Epithelial cell of prostate (primary cell): Measurements from ENCODE around the gene ARHGEF35.
"Not testable (repeated sequence)": the region's sequence is repeated elsewhere in the genome, so short reads cannot be mapped to it uniquely, and the experiment has no call there.

Experiments used
- DNase-seq: peaks from one replicate; pipeline ENCODE4 v3.0.0-alpha.2; 2011; ENCODE audit warnings: low read depth, low spot score
- H3K27ac ChIP-seq: fragments of 450-650 bp; 2 replicates; pipeline ENCODE4 v1.5.1; 2017; ENCODE audit warnings: mild to moderate bottlenecking

ARHGEF35 gene

DNA sequence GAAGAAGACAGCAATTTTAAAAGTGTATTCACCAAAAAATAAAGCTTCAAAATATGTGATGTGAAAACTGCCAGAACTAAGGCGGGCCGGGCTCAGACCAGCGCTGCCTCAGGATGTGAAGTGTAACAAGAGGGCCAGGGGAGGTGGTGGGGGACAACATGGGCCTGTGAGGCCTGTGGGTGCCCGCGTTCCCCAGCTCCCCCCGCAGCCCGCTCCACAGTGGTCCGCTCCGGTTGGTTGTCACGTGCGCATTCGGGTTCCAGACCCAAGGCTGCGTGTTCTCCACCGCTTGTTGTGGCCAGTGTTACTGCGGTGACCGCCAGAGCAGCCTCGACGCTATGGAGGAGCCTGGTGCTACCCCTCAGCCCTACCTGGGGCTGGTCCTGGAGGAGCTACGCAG, 12.5 kb downstream of the ARHGEF35 start, which contains the start of gene CTAGE4:
Gene CTAGE4, plus strand, starts transcription at position 301 of the 400 bp plus-strand sequence. Its CDS starts 38 bp downstream, at position 339.
- H3K27ac ChIP-seq, DNase-seq: not testable (repeated sequence)

DNA sequence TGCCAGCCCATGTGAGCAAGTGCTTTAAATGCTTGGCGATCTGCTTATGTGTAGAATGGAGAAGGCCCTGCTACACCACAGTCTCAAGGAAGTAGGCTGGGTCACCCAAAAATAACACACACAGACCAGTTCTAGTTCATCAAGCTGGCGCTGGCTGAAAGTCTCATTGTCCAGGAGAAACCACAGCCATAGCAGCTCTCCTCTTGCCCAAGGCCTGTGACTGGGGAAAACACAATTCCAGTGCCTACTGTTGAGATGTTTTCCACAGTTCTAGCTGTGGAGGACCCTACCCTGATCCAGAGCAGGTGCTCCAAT, 16.5 kb downstream of the ARHGEF35 start:
- not testable (repeated sequence) for DNase-seq, H3K27ac ChIP-seq

DNA sequence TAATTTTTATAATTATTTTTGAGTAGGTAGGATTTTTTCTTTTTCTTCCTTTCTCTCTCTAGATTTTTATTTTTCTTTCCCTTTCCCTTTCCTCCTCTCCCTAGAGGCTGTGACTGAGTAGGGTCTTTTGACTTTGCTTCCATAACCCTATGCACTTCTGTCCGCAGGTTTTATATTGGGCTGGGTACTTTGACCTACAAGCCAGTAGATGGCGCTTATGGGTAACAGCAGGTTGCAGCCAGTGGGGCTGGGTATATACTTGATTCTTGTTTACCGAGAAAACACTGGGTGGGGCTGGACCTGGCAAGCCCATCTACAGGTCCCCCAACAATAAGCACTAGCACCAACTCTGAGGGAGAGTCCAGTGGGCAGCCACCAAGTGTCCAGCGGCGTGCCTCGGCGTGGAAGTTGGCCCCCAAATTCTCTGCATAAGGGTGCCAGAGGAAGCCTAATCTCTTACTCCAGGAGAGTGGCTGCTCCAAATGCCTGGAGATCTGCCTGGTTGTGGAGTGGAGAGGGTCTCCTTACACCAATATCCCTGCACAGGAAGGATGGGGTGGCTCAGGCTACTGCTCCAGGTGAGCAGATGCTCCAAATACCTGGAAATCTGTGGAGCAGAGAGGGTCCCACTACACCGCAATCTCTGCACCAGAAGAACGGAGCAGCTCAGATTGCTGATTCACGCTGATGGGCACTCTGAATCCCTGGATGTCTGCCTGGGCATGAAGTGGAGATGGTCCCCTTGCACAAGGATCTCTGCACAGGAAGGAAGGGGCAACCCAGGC, 17.1 kb downstream of the ARHGEF35 start:
- not testable (repeated sequence) for H3K27ac ChIP-seq, DNase-seq

DNA sequence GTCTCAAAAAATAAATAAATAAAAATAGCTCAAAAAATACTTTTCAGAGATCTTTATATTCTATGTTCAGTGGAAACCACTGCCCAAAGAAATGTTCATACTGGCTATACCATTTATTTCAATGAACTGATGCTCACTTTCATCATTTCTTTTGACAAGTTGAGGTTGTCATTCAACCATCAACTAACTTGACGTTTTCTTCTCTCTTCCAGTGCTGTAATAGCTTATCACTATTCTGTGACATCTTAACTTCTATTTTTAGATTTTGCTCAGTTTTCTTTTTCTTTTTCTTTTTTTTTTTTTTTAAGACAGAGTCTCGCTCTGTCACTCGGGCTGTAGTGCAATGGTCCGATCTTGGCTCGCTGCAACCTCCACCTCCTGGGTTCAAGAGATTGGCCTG, 21.0 kb downstream of the ARHGEF35 start:
- no peak overlapping the region for H3K27ac ChIP-seq

DNA sequence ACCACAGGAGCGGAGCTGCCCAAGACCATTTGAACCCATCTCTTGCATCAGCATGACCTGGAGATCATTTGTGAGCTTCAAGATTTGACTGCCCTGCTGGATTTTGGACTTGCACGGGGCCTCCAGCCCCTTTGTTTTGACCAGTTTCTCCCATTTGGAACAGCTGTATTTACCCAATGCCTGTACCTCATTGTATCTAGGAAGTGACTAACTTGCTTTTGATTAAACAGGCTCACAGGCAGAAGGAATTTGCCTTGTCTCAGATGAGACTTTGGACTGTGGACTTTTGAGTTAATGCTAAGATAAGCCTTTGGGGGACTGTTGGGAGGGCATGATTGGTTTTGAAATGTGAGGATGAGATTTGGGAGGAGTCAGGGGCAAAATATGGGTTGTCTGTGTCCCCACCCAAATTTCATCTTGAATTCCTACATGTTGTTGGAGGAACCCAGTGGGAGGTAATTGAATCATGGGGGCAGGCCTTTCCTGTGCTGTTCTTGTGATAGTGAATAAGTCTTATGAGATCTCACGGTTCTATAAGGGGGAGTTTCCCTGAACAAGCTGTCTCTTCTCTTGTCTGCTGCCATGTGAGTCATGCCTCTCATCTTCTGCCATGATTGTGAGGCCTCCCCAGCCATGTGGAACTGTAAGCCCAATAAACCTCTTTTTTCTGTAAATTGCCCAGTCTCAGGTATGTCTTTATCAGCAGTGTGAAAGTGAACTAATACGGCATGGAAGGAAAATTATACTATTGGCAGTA, 23.9 kb downstream of the ARHGEF35 start:
- not testable (repeated sequence) for H3K27ac ChIP-seq, DNase-seq

More for the DNA sequence above, 21.0 kb downstream of the ARHGEF35 start:
- no peak for DNase-seq

DNA sequence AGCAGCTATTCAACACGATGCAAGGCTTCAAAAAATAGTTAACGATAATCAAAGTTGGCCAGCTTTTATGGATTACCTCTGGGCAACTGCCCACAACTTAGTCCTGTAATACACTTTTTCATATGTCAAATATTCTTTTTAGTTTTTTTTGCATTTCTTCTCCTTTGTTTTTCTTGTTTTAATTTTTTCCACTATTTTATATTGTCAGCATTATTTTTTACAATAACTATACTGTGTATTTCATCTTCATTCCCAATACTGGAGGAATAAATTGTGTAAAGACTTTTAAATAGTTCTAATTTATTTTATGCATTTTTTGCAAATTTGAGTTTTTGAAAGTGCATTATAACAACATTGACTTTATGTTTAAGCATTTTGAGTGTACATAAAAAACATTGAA, 30.8 kb downstream of the ARHGEF35 start:
- H3K27ac ChIP-seq: no peak overlapping the region
- no peak for DNase-seq

DNA sequence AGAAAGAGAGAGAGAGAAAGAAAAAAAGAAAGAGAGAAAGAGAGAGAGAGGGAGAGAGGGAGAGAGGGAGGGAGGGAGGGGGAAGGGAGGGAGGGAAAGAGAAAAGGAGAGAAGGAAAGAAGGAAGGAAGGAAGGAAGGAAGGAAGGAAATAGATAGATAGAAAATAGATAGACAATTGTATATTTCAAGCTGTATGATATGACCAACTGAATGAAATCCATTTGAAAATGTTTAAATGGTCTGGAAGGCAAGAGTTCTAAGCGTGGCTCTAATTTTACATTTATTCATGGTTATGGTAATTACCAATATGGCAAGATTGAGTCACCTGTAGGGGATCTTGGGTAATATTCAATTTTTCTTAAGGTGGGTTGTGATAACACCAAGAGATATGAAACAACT, 36.8 kb downstream of the ARHGEF35 start:
- H3K27ac ChIP-seq: no peak overlapping the region
- no peak for DNase-seq

DNA sequence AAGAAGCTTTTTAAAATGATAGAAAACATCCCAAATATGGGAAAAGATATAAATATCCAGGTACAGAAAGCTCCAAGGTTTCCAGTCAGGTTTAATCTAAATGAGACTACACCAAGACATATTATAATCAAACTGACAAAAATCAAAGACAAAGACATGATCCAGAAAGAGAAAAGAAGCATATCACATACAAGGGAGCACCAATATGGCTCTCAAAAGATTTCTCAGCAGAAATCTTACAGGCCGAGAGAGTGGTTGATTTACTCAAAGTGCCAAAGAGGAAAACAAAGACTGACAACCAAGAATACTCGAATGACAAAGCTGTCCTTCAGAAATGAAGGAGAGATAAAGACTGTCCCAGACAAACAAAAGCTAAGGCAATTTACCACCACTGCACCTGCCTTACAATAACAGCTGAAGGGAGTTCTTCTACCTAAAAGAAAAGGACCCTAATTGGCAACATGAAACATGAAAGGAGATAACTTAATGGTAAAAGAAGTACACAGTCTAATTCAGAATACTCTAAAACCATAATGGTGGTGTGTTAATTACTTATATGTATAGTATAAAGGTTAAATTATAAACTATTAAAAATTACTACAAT, 47.3 kb downstream of the ARHGEF35 start:
- no peak for DNase-seq
- H3K27ac ChIP-seq: no peak overlapping the region

DNA sequence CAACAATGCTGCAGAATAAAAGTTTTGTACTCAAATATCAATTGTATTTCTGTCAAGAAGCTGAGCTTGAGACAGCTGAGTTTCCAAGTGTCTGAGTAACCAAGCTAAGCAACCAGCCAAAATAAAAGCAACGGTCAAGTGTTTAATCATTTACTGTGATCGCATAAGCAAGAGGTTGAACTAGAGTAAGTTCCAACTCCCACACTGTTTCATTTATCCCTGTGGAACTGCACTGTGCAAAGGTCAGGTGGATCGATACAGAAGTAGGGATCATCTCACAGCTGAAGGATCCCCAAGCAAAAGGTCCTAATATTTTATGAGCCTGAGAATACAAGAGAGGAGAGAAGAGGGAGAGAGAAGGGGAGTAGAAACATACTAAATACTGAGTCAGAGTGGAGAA, 51.2 kb downstream of the ARHGEF35 start:
- DNase-seq: no peak
- no peak overlapping the region for H3K27ac ChIP-seq

DNA sequence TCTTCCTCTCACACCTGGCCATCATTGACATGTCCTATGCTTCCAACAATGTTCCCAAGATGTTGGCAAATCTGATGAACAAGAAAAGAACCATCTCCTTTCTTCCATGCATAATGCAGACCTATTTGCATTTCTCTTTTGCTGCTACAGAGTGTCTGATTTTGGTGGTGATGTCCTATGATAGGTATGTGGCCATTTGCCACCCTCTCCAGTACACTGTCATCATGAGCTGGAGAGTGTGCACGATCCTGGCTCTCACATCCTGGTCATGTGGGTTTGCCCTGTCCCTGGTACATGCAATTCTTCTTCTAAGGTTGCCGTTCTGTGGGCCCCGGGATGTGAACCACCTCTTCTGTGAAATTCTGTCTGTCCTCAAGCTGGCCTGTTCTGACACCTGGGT, 53.4 kb downstream of the ARHGEF35 start:
- DNase-seq: no peak

DNA sequence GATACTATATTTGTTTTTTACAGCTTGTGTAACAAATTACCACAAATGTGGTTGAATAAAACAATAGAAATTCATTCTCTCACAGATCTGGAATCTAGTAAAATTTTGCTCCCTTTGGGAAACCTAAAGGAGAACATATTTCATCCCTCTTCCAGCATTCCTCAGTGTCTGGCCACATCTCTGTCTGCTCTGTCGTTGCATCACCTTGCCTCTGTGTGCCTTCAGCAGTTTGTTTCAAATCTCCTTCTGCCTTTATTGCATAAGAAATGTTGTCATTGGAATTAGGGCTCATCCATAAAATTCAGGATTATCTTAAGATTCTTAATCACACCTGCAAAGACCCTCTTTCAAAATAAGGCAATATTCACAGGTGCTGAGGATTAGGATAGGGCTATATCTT, 58.1 kb downstream of the ARHGEF35 start:
- no peak for DNase-seq
- H3K27ac ChIP-seq: no peak overlapping the region

More for the DNA sequence above, 53.4 kb downstream of the ARHGEF35 start:
- H3K27ac ChIP-seq: no peak overlapping the region
